HPDE6-E6E7 (cell line): ENCODE measurements around the gene PPTC7.
"Not testable (repeated sequence)": the region's sequence is repeated elsewhere in the genome, so short reads cannot be mapped to it uniquely, and the experiment has no call there.

ENCODE experiments used
- DNase-seq: peaks from one replicate; pipeline ENCODE4 v3.0.0; 2011; ENCODE audit warnings: missing footprints; ENCODE audit errors: extremely low spot score

PPTC7 gene, protein sequence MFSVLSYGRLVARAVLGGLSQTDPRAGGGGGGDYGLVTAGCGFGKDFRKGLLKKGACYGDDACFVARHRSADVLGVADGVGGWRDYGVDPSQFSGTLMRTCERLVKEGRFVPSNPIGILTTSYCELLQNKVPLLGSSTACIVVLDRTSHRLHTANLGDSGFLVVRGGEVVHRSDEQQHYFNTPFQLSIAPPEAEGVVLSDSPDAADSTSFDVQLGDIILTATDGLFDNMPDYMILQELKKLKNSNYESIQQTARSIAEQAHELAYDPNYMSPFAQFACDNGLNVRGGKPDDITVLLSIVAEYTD

DNA sequence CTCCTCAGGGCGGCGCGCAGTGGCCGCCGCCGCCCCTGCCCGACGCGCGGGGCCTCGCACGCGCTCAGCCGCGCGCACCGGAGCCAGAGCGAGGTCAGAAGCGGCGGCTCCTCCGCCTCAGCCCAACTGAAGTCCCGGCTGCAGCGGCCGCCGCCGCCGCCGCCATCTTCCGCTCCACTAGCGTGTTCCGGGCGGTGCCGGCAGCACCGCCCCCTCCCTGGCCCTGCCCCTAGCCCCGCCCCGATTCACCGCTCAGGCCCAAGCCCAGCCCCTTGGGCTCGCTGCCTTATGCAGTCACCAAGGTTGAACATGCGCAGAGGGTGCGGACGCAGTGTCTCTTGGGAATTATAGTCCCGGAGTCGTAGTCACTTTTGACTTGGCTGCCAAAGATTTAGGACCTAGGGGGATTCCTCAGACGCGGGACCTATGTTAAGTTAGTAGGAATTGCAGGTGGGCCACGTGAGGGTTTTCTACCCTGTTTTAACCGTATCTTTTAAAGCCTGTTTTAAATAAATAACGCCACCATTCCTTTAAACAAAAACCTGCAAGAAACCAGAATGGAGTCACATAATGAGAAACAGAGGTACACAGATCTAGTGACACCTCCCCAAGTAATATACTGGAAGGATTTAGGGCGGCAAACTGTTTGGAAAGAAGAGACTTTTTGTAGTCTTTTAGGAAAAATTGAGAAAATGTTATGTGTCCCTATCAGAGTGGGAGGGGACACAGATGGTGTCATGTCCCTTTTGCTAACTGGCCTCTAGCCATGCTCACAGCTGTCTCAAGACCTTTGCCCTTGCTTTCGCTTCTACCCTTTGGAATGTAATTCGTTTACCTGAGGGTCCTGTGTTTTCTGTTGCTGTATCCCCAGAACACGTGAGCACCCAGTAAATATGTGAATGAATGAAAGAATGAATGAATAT is at the start of gene PPTC7:
Gene PPTC7 (minus strand): TSS at position 182 of the 923 bp plus-strand sequence. CDS start 287 bp downstream, outside the sequence.
- DNase-seq: peak; percentile 87

DNA sequence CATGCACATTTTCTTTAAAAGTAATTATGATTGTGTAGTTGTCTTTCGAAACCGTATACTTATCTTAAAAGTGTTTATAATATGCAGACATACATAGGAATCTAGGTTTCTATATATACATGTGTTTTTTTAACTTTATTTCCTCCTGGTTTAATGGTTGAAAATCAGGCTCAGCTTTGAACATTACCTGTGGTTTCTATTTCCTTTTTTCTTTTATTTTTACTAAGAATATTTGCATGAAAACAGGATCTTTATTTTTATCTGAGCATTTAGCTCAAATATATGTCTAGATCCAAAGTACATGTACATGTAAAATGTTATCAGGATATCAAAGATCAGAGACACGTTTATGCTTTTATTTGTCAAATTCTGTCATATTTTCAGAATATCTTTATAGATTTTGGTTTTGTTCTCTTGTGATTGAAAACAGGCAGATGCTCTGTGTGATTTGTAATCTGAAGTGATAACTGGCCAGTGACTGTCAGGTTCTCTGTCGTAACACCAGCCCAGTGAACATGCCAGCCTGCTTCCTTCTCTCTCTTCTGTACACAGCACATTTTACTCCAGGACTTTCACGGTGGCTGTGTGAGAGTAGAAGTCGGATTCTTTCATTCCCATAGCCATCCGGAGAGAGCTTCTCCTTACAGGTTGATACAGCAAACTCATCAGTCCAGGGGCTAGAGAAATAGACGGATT is 44.5 kb upstream of the PPTC7 start:
- DNase-seq: no peak

DNA sequence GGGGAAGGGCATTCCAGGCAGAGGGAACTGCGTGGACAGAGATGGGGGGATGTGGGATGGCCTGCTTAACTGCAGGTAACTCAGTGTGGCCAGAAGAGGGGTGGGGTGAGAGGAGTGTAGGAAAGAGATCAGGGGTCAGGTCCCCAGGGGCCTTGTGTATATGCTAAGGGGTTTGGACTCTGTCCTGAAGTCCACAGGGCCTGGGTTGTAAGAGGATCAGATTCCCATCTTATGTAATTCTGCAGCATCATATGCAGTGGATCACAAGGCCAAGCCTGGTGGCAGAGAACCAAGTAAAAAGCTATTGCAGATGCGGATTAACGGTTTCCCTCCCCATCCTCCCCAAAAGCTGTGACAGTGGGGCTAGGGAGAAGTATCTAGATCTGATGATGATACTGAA is 39.5 kb upstream of the PPTC7 start:
- no peak for DNase-seq

DNA sequence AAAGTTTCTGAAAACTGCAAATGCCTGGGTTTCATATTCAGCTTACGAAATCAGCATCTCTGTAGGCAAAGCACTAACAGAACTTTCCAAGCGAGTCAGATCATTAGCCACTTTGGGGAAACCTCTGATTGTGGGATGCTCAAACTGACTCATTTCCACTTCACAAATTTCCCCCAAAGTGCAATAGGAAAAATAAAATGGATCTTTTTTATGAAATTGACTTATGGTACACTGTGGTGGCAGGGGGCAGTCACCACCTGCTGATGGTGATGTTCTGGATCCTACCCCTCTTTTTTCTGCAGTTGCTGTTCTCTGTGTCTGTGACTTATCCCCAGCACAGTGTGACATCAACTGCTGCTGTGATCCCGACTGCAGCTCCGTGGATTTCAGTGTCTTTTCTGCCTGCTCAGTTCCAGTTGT is 36.4 kb upstream of the PPTC7 start:
- no peak for DNase-seq

DNA sequence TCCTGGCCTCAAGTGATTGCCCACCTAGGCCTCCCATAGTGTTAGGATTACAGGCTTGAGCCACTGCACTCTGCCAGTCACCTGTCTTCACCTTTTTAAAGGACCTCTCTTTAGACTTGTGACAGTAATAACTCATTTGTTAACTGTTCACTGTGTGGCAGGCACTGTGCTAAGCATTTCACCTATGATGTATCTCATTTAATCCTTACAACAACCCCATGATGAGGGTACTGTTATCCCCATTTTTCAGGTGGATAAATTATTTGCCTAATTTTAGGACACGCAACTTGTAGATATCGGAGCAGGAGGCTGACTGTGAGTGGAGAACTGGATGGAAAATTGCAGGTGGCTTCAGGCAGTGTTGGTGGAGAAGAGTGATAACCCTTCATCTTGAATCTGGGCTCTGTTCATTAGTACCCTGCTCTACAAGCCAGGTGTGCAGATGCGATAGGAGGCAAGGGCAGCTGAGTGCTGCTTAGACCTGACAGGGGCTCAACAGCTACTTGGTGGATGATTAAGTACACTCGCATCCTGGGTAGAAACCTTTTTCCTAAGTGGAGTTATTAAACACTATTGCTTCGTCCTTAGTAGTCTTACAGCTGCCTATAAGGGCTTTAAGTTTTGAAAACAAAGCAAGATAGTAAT is 33.5 kb upstream of the PPTC7 start:
- no peak for DNase-seq

DNA sequence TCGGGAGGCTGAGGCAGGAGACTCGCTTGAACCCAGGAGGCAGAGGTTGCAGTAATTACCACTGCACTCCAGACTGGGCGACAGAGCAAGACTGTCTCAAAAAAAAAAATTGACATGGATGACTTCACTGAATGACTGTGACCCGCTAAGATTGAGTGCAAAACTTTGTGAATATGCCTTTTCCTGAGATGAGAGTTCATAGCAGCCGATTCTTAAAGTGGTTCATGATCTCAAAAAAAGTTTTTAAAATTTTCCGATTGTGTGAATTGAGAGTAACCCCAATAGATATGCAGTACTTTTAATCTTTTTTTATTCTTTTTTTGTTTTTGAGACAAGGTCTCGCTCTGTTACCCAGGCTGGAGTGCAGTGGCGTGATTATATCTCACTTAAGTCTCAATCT is 32.1 kb upstream of the PPTC7 start:
- DNase-seq: no peak

DNA sequence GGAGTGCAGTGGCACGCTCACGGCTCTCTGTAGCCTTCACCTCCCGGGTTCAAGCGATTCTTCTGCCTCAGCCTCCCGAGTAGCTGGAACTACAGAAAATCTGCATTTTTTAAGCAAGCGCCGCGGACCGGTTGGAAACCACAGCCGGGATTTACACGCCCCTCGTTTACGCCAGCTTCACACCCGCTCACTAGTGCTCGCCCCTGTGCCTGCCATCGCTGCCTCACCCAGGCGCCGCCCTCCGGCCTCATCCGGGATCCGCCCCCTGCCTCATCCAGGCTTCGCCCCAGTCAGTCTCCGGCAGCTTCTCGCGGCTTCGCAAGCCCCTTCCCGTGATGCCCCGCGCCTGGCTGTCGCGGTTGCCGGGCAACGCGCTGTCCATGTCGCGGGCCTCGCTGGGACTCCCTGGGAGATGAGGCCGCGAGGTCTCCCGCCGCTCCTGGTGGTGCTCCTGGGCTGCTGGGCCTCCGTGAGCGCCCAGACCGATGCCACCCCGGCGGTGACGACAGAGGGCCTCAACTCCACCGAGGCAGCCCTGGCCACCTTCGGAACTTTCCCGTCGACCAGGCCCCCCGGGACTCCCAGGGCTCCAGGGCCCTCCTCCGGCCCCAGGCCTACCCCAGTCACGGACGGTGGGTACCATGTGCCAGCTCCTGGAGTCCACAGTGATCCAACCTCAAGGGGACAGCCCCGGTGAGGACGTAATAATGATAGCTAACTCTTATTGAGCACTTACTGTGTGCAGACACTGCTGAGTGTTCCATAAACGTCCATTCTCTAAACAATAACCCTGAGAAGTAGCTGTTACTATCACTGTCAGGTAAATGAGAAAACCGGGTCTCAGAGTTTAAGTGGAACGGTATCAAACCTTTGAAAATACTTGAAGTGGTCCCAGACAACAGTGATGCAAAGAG is 30.9 kb upstream of the PPTC7 start, which contains the start of gene TCTN1:
Gene TCTN1 (plus strand): TSS at position 359 of the 914 bp plus-strand sequence. CDS start 54 bp downstream, at position 413.
- peak; percentile 99 for DNase-seq

DNA sequence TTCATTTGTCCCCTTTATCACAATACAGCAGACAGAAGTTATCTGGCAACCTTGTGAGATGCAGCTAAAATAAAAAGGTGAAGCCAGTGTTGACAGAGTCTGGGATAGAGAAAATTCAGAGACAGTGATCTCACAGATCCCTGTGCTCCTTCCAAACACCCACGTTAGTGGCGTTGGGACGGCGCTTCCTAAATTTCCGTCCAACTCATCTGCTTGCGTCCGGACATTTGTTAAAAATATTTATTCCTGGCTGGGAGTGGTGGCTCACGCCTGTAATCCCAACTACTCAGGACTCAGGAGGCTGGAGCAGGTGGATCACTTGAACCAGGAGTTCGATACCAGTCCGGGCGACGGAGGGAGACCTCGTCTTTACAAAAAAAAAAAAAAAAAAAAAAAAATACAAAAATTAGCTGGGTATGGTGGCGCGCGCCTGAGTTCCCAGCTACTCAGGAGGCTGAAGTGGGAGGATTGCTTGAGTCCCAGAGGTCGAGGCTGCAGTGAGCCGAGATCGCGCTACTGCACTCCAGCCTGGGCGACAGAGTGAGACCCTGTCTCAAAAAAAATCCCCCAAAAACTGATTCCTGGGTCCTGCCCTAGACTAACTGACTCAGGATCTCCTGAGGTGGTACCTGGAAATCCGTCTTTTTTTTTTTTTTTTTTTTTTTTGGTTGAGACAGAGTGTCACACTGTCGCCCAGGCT is 30.1 kb upstream of the PPTC7 start:
- no peak for DNase-seq

DNA sequence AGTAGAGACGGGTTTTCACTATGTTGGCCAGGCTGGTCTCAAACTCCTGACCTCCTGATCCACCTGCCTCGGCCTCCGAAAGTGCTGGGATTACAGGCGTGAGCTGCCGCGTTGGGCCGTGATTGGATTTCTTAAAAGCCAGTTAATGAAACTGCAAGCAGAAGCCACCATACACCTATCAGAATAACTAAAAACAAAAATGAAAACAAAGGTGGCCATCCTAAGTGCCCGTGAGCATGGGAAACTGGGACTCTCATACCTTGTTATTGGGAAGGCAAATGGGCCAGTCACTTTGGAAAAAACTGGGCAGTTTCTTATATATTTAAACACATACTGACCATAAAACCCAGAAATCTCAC is 23.1 kb upstream of the PPTC7 start:
- DNase-seq: no peak

DNA sequence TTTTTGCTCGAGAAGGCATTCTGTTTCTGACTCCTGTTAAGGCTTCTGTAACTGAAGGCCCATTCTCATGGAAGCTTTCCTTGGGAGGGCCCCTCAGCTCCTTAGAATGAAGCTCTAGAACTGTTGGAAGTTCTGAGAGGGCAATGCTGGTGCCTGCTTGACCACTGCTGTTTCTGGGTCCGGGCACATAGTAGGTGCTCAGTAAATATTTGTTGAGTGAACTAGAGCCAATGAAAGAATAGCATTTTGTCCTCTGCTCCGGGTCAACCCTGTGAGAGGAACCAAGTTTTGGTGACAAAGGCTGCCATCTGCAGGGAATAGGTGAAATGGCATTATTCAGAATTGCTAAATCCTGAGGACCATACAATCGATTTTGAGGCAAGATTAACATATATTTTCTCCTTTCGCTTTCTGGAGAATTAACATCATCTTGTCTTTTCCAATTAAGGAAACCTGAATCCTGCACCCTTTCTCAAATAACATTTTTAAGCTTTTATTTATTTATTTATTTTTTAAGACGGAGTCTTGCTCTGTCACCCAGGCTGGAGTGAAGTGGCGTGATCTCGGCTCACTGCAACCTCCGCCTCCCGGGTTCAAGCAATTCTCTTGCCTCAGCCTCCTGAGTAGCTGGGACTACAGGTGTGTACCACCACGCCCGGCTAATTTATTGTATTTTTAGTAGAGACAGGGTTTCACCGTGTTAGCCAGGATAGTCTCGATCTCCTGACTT is 19.1 kb upstream of the PPTC7 start:
- DNase-seq: peak; percentile 56

DNA sequence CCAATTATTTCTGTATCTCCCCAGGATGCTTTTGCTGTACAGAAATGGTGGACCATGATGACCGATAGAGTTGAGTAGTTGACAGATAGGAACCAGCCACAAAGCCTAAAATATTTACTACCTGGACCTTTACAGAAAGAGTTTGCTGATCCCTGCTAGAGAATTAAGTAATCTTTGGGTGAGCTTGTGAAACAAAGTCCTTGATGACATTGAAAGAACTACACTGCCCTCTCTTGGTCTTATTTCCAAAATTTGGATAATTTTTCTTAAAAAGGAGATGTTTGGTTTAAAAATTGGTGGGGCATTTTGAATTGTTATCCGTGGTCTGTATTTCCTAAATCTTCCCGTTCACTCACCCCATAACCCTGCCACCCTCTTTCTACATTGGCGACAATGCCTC is 17.1 kb upstream of the PPTC7 start:
- no peak for DNase-seq

DNA sequence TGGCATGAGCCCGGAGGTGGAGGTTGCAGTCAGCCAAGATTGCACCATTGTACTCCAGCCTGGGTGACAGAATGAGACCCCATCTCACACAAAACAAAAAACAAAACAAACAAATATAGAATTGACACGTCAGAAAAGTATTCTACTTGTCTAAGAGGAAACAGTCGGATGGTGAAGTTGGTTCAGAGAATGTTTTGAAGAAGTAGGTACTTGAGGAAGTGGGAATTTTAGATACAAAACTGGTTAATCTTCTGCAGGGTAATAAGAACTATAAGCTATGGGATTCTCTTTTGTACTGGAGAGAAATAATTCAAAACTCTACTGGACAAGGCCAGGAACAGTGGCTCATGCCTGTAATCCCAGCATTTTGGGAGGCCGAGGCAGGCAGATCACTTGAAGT is 16.2 kb upstream of the PPTC7 start:
- DNase-seq: no peak

DNA sequence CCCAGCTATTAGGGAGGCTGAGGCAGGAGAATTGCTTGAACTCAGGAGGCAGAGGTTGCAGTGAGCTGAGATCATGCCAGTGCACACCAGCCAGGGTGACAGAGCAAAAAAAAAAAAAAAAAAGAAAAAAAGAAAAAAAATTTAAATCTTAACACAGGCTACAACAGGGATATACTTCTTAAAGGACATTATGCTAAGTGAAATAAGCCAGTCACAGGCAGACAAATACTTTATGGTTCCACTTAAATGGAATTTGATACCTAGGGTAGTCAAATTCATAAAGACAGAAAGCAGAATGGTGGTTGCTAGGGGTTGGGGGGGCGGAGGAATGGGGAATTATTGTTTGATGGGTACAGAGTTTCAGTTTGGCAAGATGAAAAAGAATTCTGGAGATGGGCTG is 14.8 kb upstream of the PPTC7 start:
- no peak for DNase-seq

DNA sequence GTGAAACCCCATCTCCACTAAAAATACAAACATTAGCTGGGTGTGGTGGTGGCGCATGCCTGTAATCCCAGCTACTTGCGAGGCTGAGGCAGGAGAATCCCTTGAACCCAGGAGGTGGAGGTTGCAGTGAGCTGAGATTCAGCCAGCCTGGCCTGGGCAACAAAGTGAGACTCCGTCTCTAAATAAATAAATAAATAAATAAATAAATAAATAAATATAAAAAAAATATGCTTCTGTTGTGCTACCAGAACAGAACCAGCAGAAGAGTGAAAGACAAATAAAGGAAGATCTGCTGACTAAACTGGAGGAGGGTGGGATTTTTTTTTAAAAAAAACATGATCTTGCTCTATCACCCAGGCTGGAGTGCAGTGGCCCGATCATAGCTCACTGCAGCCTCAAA is 9.8 kb upstream of the PPTC7 start:
- DNase-seq: not testable (repeated sequence)

DNA sequence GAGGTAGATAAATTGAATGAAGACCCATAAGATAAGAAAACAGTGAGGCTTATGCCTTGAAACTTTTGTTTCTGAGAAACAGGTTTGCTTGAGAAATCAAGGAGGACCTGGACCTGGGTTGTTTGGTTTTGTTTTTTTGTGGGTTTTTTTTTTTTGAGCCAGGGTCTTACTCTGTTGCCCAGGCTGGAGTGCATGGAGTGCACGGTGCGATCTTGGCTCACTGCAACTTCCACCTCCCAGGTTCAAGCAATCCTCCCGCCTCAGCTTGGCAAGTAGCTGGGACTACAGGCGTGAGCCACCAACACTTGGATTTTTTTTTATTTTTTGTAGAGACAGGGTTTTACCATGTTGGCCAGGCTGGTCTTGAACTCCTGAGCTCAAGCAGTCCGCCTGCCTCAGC is 9.0 kb upstream of the PPTC7 start:
- DNase-seq: no peak

DNA sequence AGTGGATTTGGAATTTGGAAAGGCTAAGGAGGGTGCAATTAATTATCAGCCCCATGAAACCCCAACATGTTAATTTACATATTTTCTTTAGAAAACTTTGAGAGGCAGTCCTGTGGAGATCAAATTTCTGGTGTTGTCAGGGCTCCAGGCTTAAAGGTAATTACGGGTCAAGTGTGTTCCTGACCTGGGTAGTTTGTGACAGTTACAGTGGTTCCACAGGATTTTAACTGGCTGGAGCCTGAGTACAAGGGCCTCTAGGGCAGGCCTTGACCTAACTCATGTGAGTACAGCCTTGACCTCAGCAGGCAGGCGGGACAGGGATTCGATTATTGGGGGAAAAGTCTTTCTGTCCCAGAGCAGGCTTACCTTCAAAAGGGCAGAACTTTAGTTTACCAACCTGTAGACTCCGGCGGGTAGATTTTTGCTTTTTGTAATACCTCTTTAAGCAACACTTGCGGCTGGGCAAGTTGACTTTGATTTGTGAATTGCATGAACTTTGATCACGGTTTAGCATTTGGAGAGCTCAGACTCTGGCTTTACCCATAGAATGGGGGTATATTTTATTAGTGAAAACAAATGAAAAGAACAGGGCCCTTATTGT is 8.4 kb upstream of the PPTC7 start:
- no peak for DNase-seq

DNA sequence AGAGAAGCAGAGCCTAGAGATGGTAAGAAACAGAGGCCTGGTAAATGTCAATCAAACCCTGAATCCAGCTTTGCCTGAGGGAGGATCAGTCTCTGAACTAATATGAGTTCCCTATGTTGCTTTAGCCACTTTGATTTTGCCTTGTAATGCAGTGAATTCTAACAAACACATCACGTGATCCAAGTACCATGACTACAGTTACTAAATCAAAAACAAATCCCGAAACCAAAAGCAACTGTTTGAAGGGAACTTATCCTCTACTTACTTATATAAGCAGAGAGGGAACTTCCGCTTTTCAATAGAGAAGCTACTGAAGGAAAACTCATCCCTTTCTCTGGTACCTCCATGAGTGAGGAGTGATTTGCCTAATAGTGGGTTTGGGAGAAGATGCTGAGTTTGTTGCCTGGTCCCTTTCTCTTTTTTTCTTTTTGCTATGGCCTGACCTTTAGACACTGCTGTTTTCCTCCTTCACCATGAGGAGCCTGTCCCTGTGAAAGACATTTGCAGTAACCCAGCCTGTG is 7.7 kb upstream of the PPTC7 start:
- DNase-seq: no peak

DNA sequence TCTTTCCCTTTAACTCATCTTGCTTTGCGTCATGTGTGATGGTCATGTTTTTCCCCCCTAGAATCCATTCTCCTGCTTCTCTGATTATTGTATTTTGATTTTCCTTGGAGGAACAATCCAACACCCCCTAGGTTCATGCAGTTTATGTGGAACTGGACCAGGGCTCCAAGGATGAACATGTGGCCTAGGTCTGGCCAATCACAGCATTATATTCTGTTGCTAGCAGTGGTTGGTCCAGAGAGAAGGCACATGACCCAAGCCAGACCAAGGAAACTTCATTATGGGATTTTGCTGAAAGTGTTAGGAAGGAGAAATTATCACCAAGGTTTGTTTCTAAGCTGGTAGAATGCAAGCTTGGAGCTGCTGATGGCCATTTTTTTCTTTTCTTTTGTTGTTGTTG is 6.9 kb upstream of the PPTC7 start:
- no peak for DNase-seq

DNA sequence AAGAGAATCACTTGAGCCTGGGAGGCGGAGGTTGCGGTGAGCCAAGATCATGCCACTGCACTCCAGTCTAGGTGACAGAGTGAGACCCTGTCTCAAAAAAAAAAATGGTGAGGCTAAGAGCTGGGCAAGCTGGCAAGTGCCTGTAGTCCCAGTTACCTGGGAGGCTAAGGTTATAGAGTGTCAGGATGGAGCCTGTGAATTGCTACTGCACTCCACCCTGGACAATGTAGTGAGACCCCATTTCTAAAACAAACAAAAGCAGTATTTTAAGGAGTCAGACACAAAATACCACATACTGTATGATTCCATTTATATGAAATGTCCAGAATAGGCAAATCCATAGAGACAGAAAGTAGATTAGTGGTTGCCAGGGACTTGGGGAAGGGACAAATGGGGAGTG is 4.0 kb upstream of the PPTC7 start:
- not testable (repeated sequence) for DNase-seq
